Fibroblast of skin of left quadriceps (primary cell): ENCODE data around the gene LIPF.
"Not testable (repeated sequence)": the region's sequence is repeated elsewhere in the genome, so short reads cannot be mapped to it uniquely, and the experiment has no call there.

ENCODE experiments used
- DNase-seq, 2 experiments: peaks; one replicate each; pipeline ENCODE4 v3.0.0-alpha.2; 2013; ENCODE audit warnings: low read depth in 2 of 2

Gene LIPF

DNA sequence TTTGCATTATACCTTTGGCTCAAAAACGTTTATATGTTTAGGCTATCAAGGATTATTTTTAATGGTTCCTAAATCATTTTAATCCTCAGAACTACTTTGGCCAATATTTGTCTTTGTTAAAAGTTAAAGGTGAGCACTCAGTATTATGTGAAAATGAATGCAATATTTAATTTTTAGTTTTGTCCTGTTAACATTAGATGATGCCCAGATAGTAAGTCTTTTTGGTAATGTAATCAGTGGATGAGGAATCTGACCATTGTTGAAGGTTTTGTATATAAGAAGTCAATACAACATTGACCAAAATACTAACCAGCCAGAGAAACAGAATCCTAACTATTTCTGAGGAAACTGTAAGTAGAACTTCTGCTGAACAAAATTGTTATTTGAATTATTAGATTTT is at the start of gene LIPF:
Gene LIPF, plus strand, starts transcription at position 301 of the 400 bp plus-strand sequence. CDS start 2,856 bp downstream, outside the sequence.
- DNase-seq, result no peak

GRCh38 chr10:88616250-88616977 is 47.8 kb upstream of the LIPF start:
- DNase-seq, result no peak

DNA sequence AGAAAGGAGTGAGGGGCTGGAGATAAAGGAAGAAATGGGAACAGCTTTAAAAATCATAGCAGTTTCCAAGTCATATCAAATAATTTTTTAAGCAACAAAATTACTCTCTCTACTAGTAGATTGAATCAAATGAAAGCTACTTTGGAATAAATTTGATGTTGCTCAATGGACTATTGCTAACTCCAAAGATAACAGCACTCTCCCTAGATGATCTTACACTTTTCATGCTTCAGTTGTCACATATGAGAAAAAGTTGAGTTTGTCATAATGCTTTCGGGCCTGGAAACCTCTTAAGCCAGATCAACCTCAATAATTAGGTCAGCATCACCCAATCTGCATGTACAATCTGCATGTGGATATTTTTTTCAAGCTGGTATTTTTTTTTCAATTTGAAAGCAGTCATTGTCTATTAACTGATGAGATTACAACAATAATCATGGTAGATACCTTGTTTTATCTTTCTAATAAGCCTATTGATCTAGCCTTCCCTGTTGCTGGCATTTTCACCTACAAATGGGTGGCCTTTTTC is 46.4 kb upstream of the LIPF start:
- no peak for DNase-seq

GRCh38 chr10:88618496-88618895 is 45.7 kb upstream of the LIPF start:
- no peak for DNase-seq

DNA sequence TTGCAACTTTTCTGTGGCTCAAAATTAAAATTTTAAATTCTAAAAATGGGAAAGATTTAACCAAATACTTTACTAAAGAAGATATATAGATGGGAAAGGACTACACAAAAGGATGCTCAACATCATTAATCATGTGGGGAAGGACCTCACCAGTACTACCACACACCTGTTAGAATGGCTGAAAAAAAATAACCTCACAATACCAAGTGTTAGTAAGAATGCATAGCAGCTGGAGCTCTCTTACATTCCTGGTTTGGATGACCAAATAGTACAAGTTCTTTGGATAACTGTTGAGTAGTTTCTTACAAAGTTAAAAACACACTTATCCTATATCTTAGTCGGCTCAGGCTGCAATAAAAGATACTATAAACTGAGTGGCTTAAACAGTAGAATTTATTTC is 43.8 kb upstream of the LIPF start:
- DNase-seq, result no peak

DNA sequence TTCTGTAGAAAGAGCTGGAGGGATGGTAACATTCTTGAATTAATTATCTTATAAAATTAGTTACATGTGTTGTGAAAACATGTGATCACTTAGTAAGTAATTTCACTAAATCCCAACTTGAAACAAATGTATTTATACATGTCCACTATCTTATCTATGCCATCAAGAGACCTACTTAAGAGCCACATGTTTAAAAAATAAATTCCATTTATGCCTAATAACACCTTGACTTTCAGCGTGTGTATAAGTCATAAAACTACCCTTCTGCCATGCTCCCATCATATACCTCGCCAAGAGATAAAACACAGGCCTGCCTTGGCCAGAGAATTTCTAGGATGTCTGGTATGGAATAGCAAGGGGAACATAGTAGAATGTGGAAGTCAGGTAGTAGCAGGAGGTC is 40.4 kb upstream of the LIPF start:
- no peak for DNase-seq

GRCh38 chr10:88624840-88625239 is 39.4 kb upstream of the LIPF start:
- DNase-seq, result no peak

DNA sequence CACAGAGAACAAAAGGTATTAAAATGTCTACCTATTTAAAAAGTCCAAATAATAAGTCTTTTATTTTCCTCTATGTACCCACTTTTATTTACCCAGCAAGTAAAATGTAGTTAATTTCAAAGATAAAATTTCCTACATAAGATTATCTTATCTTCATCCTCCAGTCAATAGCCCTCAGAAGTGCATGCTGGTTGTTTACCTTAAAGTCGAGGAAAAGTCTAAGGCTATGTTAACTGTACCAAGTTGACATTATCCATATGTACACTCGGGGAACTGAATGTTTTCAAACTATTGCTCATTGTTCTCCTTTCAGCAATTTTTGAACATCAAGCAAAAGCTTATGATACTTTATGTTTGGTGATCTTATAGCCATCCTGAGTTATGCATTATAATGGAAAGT is 24.1 kb upstream of the LIPF start:
- no peak for DNase-seq

- DNase-seq, result no peak
These were observed 22.0 kb upstream of the LIPF start for GRCh38 chr10:88642209-88642608.

GRCh38 chr10:88642963-88643362 is 21.3 kb upstream of the LIPF start:
- peak in 1 of 2 experiments; percentile 28 for DNase-seq

- DNase-seq, result no peak
These were observed 17.1 kb upstream of the LIPF start for GRCh38 chr10:88647061-88647615.

DNA sequence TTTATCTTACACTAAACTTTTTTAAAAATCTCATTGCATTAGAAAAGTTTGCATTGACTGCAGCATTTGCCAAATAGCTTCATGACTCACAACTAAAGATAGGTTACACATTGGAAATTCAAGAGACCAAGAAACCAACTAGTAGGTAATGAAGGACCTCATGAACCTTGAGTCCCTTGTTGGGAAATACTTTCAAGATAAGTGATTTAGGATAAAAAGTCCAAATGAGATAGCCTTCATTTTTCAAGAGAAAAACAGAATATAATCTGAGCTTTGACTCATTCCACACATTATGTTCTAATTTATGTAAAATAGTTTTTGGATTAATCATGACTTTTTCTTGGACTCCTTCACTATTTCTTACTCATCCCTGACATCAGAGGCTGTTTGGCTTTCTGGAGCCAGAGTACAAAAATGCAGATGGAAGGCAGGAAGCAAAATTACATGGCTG is 13.1 kb upstream of the LIPF start:
- DNase-seq, result peak; percentile 90 to 91

DNA sequence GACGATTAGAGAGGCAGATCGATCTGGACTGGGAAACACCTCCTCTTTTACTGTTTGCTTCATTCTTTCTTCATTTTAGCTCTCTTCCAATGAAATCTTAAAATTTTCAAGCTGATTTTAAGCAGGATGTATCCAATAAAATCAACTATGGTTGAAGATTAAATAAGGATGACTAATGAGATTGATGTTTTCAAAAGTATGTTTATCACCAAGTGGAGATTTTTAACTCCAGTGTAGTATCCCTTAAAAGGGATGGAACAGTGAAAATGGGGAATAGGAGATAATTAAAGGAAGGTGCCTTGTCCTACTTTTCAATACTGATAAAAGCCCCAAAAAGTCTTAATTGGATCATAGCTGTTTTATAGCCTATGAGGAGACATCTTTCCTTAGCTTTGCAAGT is 11.6 kb upstream of the LIPF start:
- DNase-seq, result peak in 1 of 2 experiments; percentile 29

- DNase-seq, result no peak
These were observed 6.3 kb upstream of the LIPF start for GRCh38 chr10:88657901-88658300.

- DNase-seq, result no peak
These were observed 4.3 kb upstream of the LIPF start for GRCh38 chr10:88659725-88660597.

GRCh38 chr10:88660598-88660884 is 3.7 kb upstream of the LIPF start:
- no peak for DNase-seq

DNA sequence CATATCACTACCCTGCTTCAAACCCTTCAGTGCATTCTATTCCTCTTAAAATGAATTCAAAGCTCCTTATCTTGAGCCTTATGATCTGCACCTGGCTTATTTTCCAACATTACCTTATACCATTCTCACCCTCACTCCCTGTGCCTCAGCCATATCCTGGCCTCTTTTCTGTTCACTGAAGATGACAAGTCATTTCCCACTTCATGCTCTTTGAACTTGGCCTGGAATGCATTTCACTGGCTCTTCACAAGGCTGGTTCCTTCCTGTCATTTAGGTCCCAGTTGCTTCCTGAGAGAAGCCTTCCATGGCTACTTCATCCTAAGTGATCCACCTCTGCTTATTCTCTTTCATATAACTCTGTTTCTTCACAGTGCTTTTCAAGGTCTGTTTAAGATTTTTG is 3.2 kb upstream of the LIPF start:
- DNase-seq, result no peak

DNA sequence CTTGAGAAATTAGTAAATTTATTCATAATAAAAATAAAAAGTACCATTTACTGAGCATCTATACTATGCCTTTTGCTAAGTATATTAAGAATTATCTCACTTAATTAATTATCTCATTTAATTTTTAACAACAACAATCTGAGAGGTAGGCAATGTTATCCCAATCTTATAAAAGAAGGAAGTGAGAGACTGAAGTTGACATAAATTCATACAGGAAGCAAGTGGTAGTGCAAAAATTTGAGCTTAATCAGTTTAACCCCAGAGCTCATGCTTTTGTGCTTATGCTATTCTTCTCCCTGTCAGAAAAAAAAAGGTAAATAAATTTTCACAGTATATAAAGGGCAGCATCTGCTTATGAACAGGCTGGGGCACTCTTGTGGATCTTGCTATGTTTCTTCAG is 2.7 kb upstream of the LIPF start:
- no peak for DNase-seq

GRCh38 chr10:88663153-88663552 is 1.1 kb upstream of the LIPF start:
- not testable (repeated sequence) for DNase-seq

DNA sequence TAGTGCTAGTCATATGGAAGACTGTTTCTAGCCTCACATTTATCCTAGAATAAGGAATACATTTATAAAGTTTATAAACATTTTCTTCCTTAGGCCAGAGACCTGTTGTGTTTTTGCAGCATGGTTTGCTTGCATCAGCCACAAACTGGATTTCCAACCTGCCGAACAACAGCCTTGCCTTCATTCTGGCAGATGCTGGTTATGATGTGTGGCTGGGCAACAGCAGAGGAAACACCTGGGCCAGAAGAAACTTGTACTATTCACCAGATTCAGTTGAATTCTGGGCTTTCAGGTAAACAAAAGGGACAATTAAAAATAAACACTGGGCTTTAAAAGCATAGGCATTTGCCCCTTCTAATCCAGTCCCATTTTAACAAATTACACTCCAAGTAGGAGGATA is 4.2 kb downstream of the LIPF start:
- no peak for DNase-seq

GRCh38 chr10:88670497-88670896 is 6.3 kb downstream of the LIPF start:
- no peak for DNase-seq

- no peak for DNase-seq
These were observed 7.8 kb downstream of the LIPF start for GRCh38 chr10:88672041-88672440.
